Neural progenitor cell (in vitro differentiated cells): ENCODE measurements around the gene ITM2C.

Experiments
- EZH2 ChIP-seq: fragments of 200-600 bp; sonication (generic); IDR thresholded peaks from 2 replicates; pipeline ENCODE4 v1.6.1; 2017; ENCODE audit warnings: antibody characterized with exemption, mild to moderate bottlenecking, moderate library complexity
- EZH2phosphoT487 ChIP-seq: fragments of 200-600 bp; sonication (generic); IDR thresholded peaks from 2 replicates; pipeline ENCODE4 v1.6.1; 2017; ENCODE audit warnings: antibody characterized with exemption
- TF ChIP-seq, protein P1 (sequence below): fragments of 200-600 bp; sonication (generic); IDR thresholded peaks from 2 replicates; pipeline ENCODE4 v1.5.1; 2017; ENCODE audit warnings: antibody characterized with exemption, mild to moderate bottlenecking

DNA sequence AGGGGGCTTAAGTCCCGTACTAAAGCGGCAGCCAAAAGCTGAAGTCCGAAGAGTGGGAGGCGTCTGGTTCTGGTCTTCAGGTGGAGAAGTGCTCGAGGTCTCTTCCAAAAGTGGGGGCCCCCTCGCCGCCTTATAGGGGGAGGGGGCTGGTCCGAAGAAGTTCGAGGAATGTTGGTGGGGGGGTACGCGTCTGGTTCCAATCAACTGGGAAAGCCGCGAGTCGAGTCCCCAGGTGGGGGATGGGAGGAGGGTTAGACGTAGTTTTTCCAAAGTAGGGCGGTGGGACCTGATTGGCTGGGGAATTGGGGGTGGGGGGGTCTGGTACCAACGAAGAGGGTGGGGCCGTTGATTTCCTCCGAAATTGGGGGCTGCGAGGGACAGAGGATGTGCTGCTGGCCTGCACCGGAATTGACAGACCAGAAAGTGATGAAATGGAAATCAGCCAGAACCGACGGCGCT, 594 bp downstream of the ITM2C start:
- TF ChIP-seq, protein P1, sequence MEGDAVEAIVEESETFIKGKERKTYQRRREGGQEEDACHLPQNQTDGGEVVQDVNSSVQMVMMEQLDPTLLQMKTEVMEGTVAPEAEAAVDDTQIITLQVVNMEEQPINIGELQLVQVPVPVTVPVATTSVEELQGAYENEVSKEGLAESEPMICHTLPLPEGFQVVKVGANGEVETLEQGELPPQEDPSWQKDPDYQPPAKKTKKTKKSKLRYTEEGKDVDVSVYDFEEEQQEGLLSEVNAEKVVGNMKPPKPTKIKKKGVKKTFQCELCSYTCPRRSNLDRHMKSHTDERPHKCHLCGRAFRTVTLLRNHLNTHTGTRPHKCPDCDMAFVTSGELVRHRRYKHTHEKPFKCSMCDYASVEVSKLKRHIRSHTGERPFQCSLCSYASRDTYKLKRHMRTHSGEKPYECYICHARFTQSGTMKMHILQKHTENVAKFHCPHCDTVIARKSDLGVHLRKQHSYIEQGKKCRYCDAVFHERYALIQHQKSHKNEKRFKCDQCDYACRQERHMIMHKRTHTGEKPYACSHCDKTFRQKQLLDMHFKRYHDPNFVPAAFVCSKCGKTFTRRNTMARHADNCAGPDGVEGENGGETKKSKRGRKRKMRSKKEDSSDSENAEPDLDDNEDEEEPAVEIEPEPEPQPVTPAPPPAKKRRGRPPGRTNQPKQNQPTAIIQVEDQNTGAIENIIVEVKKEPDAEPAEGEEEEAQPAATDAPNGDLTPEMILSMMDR = no peak
- TF ChIP-seq EZH2 = no peak
- no peak for TF ChIP-seq EZH2phosphoT487
